ENCODE data around the gene OPHN1.

DNA sequence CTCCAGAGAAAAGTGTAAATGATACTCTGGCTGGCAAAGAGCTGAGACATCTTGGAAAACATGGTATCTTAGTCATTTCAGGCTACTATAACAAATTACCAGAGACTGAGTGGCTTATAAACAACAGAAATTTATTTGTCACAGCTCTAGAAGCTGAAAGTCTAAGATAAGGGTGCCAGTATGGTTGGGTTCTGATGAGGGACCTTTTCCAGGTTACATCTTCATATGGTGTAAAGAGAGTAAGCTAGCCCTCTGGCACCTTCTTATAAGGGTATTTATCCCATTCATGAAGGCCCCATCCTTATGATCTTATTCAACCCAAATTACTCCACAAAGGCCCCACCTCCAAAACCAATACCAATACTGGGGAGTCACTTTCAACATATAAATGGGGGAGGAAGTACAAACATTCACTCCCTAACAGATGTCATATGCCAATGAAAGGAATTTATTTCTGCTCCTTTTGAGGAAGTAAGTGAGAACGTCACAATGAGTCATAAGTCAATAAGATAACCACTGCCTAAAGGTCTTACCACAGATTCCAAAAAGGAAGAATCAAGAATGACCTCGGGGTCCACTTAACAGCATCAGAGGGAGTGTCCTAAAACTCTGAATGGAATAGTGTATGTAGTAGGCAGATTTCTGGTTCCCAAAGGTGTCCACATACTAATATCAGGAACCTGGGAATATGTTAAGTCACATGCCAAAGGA, 246.6 kb downstream of the OPHN1 start:
- TF ChIP-seq POLR2AphosphoS5 (IDR thresholded peaks at IDR 0.05; ENCODE audit: borderline replicate concordance, low read depth, low read length) (no peak), EZH2 (IDR thresholded peaks at IDR 0.05) (no peak)
